K562 (cell line): Measurements from ENCODE around the gene ECE2. TPM values are rescaled to one million over a fixed set of nuclear protein-coding genes. Genes with fewer than 3 reads are reported as not detected.
A peak's percentile ranks its signal among the peaks of the same experiment; 100 is the strongest.

Source experiments
- CEBPB ChIP-seq: fragments of 450-650 bp; IDR thresholded peaks from 2 replicates; pipeline ENCODE4 v1.6.1; 2016; ENCODE audit warnings: missing genetic modification characterization, missing compliant biosample characterization
- CREM ChIP-seq: IDR thresholded peaks from 2 replicates; pipeline ENCODE4 v1.6.1; 2014; ENCODE audit warnings: antibody characterized with exemption, low read depth
- CXXC5 ChIP-seq: fragments of 250-450 bp; sonication (Bioruptor Pico); IDR thresholded peaks from 2 replicates; pipeline ENCODE4 v1.8.0; 2022; ENCODE audit warnings: inconsistent platforms, mild to moderate bottlenecking, moderate library complexity
- FOXA3 ChIP-seq, 2 experiments: fragments of 450-650 bp in 1 of 2; sonication (generic) in 1 of 2; formaldehyde crosslinking; IDR thresholded peaks in 1 of 2; conservative IDR thresholded peaks in 1 of 2; 2 replicates each; pipeline versions ENCODE4 v1.4.0 to v1.8.0; 2020 to 2022; ENCODE audit warnings: mild to moderate bottlenecking in 2 of 2, missing genetic modification reagents in 1 of 2
- FUS ChIP-seq: fragments of 200-400 bp; formaldehyde crosslinking; optimal IDR thresholded peaks from 2 replicates; pipeline ENCODE3; 2017; ENCODE audit warnings: low read depth, low read length
- MTA3 ChIP-seq: fragments of 450-650 bp; formaldehyde crosslinking; IDR thresholded peaks from 2 replicates; pipeline ENCODE4 v1.6.1; 2017; ENCODE audit warnings: mild to moderate bottlenecking, borderline replicate concordance
- MYNN ChIP-seq, 2 experiments: sonication (generic); formaldehyde crosslinking in 1 of 2; IDR thresholded peaks; 2 replicates each; pipeline versions ENCODE4 v1.5.0 to v1.6.1; 2016 to 2020; ENCODE audit warnings: antibody characterized with exemption in 1 of 2, missing genetic modification reagents in 1 of 2
- NR2C1 ChIP-seq, 2 experiments: fragments of 450-650 bp; IDR thresholded peaks; 2 replicates each; pipeline ENCODE4 v1.6.1; 2017; ENCODE audit warnings: mild to moderate bottlenecking in 2 of 2, antibody characterized with exemption in 1 of 2, inconsistent platforms in 1 of 2, missing compliant biosample characterization in 1 of 2, missing genetic modification characterization in 1 of 2
- PML ChIP-seq: IDR thresholded peaks from 2 replicates; pipeline ENCODE4 v1.6.1; 2012; ENCODE audit warnings: low read length, inconsistent platforms
- SRSF7 ChIP-seq: fragments of 200-400 bp; formaldehyde crosslinking; optimal IDR thresholded peaks from 2 replicates; pipeline ENCODE3; 2017; ENCODE audit warnings: mild to moderate bottlenecking, low read depth, low read length
- ZEB2 ChIP-seq: fragments of 450-650 bp; IDR thresholded peaks from 2 replicates; pipeline ENCODE4 v1.6.1; 2016
- ZFP30 ChIP-seq: fragments of 250-450 bp; sonication (Bioruptor Pico); IDR thresholded peaks from 2 replicates; pipeline ENCODE4 v1.8.0; 2022; ENCODE audit warnings: moderate library complexity, mild to moderate bottlenecking, inconsistent platforms, borderline replicate concordance
- ZNF280B ChIP-seq: fragments of 250-450 bp; sonication (Bioruptor Pico); IDR thresholded peaks from 2 replicates; pipeline ENCODE4 v1.5.1; 2021; ENCODE audit warnings: mild to moderate bottlenecking
- ZNF77 ChIP-seq: fragments of 250-450 bp; sonication (Bioruptor Pico); IDR thresholded peaks from 2 replicates; pipeline ENCODE4 v1.5.0; 2020
- polyA plus RNA-seq, 8 experiments: library from polyadenylated mRNA; depleted of rRNA in 4 of 8; stranded (reverse) in 5 of 8; unstranded in 3 of 8; fragments of >200 nt; fragmentation: Nextera tagmentation in 2 of 8; fragmentation: Illumina TruSeq in 1 of 8; extraction: Ambion mirVana in 2 of 8; extraction: Trizol in 1 of 8; gene quantifications; 2 replicates each; pipeline versions ENCODE4 v1.2.1 to v1.2.3, GENCODE V29; 2011 to 2014; ENCODE audit warnings: inconsistent platforms in 1 of 8, missing spikeins in 1 of 8
- total RNA-seq, 7 experiments: library from RNA; depleted of rRNA in 6 of 7; stranded (reverse); fragments of >200 nt in 6 of 7; fragmentation: Illumina TruSeq in 2 of 7; extraction: Trizol in 2 of 7; gene quantifications; 2 replicates each; pipeline versions ENCODE4 v1.2.1 to v1.2.3, GENCODE V29; 2011 to 2021; ENCODE audit warnings: low replicate concordance in 1 of 7
- TF ChIP-seq, protein P1 (sequence below), 3 experiments: fragments of 200-800 bp in 1 of 3; sonication (Bioruptor generic) in 1 of 3; sonication (generic) in 1 of 3; formaldehyde crosslinking in 1 of 3; IDR thresholded peaks; 2 replicates each; pipeline versions ENCODE4 v1.6.1 to v1.8.0; 2016 to 2022; ENCODE audit warnings: mild to moderate bottlenecking in 2 of 3, missing compliant biosample characterization in 2 of 3, missing genetic modification characterization in 2 of 3, missing genetic modification reagents in 1 of 3
- TF ChIP-seq, protein P2 (sequence below): sonication (generic); formaldehyde crosslinking; IDR thresholded peaks from 2 replicates; pipeline ENCODE4 v1.5.0; 2020; ENCODE audit warnings: missing genetic modification reagents
- TF ChIP-seq, protein P3 (sequence below): fragments of 450-650 bp; IDR thresholded peaks from 2 replicates; pipeline ENCODE4 v1.6.1; 2016; ENCODE audit warnings: mild to moderate bottlenecking

The ECE2 gene
- total and polyA plus RNA-seq, 9 of the 15 experiments (the other 6 are each of a cell fraction or from before 2014, with no cell fraction given): not detected

GRCh38 chr3:184334470-184335158 is 58.8 kb downstream of the ECE2 start (continued):
- TF ChIP-seq MTA3: peak; percentile 43; the same call in 1 of the 2 replicates
- TF ChIP-seq ZNF280B (CRISPR knock-in tag): no peak
- no peak for TF ChIP-seq FUS
- 0 out of 2 replicates have a peak, but pooled peaks have one; percentile 49 for TF ChIP-seq CREM
- no peak for TF ChIP-seq NR2C1 (IDR thresholded peaks at IDR 0.05)
- TF ChIP-seq NR2C1 (tag; IDR thresholded peaks at IDR 0.05): no peak
- TF ChIP-seq ZEB2: peak; percentile 42; the same call in 1 of the 2 replicates
- no peak for TF ChIP-seq PML
- no peak for TF ChIP-seq ZNF77 (CRISPR knock-in tag)
- no peak for TF ChIP-seq CEBPB (tag)
- TF ChIP-seq SRSF7: no peak
- TF ChIP-seq FOXA3 (CRISPR knock-in tag; conservative IDR thresholded peaks at IDR 0.05 in 1 of 2, IDR thresholded peaks at IDR 0.05 in 1 of 2): peak; percentile 60 to 98
- TF ChIP-seq, protein P1, sequence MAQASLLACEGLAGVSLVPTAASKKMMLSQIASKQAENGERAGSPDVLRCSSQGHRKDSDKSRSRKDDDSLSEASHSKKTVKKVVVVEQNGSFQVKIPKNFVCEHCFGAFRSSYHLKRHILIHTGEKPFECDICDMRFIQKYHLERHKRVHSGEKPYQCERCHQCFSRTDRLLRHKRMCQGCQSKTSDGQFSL (CRISPR knock-in tag; IDR thresholded peaks at IDR 0.05): no peak
- TF ChIP-seq, protein P1 (tag; IDR thresholded peaks at IDR 0.05): no peak
- TF ChIP-seq ZFP30 (CRISPR knock-in tag): no peak
- TF ChIP-seq, protein P2, sequence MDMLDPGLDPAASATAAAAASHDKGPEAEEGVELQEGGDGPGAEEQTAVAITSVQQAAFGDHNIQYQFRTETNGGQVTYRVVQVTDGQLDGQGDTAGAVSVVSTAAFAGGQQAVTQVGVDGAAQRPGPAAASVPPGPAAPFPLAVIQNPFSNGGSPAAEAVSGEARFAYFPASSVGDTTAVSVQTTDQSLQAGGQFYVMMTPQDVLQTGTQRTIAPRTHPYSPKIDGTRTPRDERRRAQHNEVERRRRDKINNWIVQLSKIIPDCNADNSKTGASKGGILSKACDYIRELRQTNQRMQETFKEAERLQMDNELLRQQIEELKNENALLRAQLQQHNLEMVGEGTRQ (CRISPR knock-in tag): no peak
- TF ChIP-seq MYNN (IDR thresholded peaks at IDR 0.05): no peak
- TF ChIP-seq MYNN (CRISPR knock-in tag; IDR thresholded peaks at IDR 0.05): no peak
- TF ChIP-seq, protein P3, sequence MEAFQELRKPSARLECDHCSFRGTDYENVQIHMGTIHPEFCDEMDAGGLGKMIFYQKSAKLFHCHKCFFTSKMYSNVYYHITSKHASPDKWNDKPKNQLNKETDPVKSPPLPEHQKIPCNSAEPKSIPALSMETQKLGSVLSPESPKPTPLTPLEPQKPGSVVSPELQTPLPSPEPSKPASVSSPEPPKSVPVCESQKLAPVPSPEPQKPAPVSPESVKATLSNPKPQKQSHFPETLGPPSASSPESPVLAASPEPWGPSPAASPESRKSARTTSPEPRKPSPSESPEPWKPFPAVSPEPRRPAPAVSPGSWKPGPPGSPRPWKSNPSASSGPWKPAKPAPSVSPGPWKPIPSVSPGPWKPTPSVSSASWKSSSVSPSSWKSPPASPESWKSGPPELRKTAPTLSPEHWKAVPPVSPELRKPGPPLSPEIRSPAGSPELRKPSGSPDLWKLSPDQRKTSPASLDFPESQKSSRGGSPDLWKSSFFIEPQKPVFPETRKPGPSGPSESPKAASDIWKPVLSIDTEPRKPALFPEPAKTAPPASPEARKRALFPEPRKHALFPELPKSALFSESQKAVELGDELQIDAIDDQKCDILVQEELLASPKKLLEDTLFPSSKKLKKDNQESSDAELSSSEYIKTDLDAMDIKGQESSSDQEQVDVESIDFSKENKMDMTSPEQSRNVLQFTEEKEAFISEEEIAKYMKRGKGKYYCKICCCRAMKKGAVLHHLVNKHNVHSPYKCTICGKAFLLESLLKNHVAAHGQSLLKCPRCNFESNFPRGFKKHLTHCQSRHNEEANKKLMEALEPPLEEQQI: no peak
- peak; percentile 38; the same call in 1 of the 2 replicates for TF ChIP-seq CXXC5 (CRISPR knock-in tag)
